Memory B cell (primary cell): ENCODE results near the gene BLVRB.
"Not testable (repeated sequence)": the region's sequence is repeated elsewhere in the genome, so short reads cannot be mapped to it uniquely, and the experiment has no call there.

Experiments used
- ATAC-seq: fragments of 150-1000 bp; cut with Tn5 transposase; 2 replicates; pipeline ENCODE4 v1.10.0; 2021; ENCODE audit warnings: low read depth, mild to moderate bottlenecking, moderate library complexity
- DNase-seq, 2 donors: peaks; one replicate each; pipeline ENCODE4 v3.0.0; 2022; ENCODE audit warnings: low spot score in 2 of 2
- H3K27ac Mint-ChIP-seq: one replicate; pipeline ENCODE4 v1.8.0; 2022; ENCODE audit warnings: mild to moderate bottlenecking, moderate library complexity, mixed read lengths
- H3K27me3 Mint-ChIP-seq: one replicate; pipeline ENCODE4 v1.8.0; 2022; ENCODE audit warnings: mixed read lengths
- H3K36me3 Mint-ChIP-seq: one replicate; pipeline ENCODE4 v1.8.0; 2022; ENCODE audit warnings: mild to moderate bottlenecking, mixed read lengths
- H3K4me1 Mint-ChIP-seq: one replicate; pipeline ENCODE4 v1.8.0; 2022; ENCODE audit warnings: mixed read lengths
- H3K4me3 Mint-ChIP-seq: one replicate; pipeline ENCODE4 v1.8.0; 2022; ENCODE audit warnings: mild to moderate bottlenecking, moderate library complexity, mixed read lengths
- H3K9me3 Mint-ChIP-seq: one replicate; pipeline ENCODE4 v1.8.0; 2022; ENCODE audit warnings: mixed read lengths

BLVRB gene

DNA sequence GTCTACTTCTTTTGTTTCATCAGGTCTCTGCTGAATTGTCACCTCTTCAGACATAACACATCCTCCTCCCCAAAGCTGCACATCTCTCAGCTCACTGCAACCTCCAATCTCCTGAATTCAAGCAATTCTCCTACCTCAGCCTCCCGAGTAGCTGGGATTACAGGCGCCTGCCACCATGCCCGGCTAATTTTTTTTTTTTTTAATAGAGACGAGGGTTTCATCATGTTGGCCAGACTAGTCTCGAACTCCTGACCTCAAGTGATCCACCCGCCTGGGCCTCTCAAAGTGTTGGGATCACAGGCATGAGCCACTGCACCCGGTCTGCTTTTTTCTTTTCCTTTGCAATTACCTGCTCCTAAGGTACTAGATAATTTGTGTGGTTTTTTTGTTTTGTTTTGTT, 32.8 kb downstream of the BLVRB start:
- Mint-ChIP-seq H3K4me3 (peak overlapping the region; percentile 90), H3K4me1 (peaks cover 16% of the 10 kb centered on the region)
- H3K9me3 Mint-ChIP-seq, ATAC-seq, DNase-seq, H3K36me3 Mint-ChIP-seq, H3K27ac Mint-ChIP-seq, H3K27me3 Mint-ChIP-seq: not testable (repeated sequence)

DNA sequence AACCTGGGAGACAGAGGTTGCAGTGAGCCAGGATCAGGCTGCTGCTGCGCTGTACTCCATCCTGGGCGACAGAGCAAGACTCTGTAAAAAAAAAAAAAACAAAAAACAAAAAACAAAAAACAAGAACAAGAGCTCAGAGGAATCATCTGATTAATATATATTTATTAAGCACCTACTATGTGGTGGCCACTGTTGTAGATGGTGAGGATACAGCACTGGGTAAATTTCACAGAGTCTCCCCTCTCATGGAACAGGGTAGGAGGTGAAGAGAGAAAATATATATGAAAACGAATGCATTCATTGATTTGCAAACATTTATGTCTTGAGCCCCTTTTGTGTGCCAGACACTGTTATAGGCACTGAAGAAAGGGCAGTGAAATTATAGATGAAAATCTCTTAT, 33.8 kb downstream of the BLVRB start:
- no peaks in the 10 kb centered on the region for H3K27me3 Mint-ChIP-seq
- no peak for DNase-seq
- peaks cover 2% of the 10 kb centered on the region for H3K9me3 Mint-ChIP-seq
- H3K4me3 Mint-ChIP-seq: no peak overlapping the region
- ATAC-seq: no peak
- no peaks in the 10 kb centered on the region for H3K36me3 Mint-ChIP-seq
- H3K27ac Mint-ChIP-seq: no peak overlapping the region
- H3K4me1 Mint-ChIP-seq: peaks cover 16% of the 10 kb centered on the region

DNA sequence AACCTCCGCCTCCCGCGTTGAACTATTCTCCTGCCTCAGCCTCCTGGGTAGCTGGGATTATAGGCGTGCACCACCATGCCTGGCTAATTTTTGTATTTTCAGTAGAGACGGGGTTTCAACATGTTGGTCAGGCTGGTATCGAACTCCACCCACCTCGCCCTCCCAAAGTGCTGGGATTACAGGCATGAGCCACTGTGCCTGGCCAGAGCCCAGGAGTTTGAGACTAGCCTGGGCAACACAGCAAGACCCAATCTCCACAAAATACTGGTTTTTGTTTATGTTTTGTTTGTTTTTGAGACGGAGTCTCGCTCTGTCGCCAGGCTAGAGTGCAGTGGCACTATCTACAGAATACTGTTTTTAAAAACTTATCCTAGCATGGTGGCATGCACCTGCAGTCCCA, 35.3 kb downstream of the BLVRB start:
- H3K36me3 Mint-ChIP-seq, ATAC-seq, H3K4me3 Mint-ChIP-seq, H3K9me3 Mint-ChIP-seq, H3K27ac Mint-ChIP-seq, DNase-seq, H3K27me3 Mint-ChIP-seq: not testable (repeated sequence)
- peaks cover 12% of the 10 kb centered on the region for H3K4me1 Mint-ChIP-seq

DNA sequence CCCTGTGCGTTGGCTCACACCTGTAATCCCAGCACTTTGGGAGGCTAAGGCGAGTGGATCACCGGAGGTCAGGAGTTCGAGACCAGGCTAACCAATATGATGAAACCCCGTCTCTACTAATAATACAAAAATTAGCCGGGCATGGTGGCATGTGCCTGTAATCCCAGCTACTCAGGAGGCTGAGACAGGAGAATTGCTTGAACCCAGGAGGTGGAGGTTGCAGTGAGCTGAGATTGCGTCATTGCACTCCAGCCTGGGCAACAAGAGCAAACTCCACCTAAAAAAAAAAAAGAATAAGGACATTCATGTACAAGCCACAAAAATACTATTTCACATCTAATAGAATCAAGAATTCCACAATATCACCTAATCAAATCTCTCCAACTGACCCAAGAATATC, 37.3 kb downstream of the BLVRB start:
- not testable (repeated sequence) for H3K36me3 Mint-ChIP-seq, DNase-seq, H3K27me3 Mint-ChIP-seq, H3K27ac Mint-ChIP-seq, H3K4me3 Mint-ChIP-seq, ATAC-seq, H3K9me3 Mint-ChIP-seq
- H3K4me1 Mint-ChIP-seq: peaks cover 12% of the 10 kb centered on the region

DNA sequence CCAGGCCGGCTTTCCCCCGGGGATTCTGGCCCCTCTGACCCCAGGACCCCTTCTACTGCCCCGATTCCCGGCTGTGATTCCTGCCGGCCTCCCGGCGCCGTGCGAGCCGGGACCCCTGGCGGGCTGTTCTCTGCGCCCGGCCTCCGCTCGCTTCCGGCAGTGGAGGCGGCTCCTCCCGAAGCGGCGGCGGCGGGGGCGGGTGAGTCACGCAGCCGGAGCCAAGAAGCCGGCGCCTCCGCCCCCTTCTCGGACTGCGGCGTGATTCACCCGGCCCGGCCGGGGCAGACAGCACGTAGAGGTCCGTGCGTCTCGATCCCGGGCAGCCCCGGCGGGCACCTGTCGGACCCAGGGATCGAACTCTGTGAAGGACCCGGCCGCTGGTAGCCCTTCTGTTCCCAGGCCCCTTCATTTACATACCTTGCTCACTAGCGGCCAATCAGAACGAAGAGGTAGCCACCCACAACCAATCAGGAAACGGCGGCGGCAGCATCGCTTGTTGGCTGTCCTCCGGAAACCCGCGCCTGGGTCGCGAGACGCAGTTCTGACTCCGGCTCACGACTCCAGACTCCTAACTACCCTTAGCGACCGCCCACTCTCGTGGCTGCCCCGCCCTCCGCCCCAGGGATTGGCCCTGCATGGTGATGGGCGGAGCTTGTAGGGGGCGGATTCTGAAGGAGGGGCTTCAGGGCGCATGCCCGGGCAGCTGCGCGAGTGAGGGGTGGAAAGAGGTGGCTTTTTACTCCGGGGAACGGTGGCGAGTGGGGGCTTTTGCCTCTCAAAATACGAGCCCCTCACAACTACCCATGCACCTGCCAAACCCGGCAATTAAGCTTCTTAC, 39.9 kb downstream of the BLVRB start, which contains the start of gene SERTAD1:
Gene SERTAD1, minus strand, starts transcription at position 543 of the 838 bp plus-strand sequence. CDS start 2,446 bp downstream, outside the sequence.
- Mint-ChIP-seq H3K27me3 (no peaks in the 10 kb centered on the region), H3K4me3 (peak within 1 kb of the TSS; percentile 86), H3K27ac (peak within 1 kb of the TSS; percentile 86), H3K36me3 (no peaks in the 10 kb centered on the region), H3K4me1 (peaks cover 11% of the 10 kb centered on the region), H3K9me3 (no peaks in the 10 kb centered on the region)
- DNase-seq (peak; percentile 99 to 100), ATAC-seq (peak; percentile 88)

DNA sequence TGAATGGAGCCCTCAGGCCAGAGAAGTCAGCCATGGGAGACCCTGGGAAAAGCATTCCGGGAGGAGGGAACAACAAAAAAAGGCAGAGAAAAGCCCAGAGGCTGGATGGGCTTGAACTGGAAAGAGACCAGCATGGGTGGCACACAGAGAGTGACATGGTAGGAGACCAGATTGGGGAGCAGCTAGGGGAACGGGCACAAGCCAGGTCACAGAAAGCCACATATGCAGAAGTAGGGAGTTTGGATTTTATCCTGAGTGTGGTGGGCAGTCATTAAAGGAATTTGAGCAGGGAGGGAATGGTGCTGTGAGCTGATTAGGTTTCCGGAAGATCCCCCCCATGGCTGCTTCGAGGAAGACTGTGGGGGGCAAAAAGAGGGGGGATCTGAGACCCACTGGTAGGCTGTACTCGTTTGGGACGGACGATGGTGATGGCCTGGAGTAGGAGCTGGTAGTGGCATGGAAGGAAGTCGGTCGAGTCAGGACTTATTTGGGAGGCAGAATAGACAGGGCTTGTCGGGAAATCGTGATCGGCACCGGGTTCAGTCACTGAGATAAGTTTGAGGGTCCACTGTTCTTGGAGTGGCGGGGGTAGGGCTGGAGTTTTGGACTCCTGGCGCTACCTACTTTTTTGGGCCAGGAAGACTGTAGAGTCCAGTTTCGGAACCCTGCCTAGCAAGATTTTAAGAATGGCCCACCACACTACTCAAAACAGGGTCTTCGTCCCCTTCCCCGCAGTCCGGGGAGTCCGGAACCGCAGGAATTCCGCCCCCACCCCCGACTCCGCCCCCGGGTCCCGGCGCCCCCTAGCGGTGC, 40.7 kb downstream of the BLVRB start:
- H3K9me3 Mint-ChIP-seq: no peaks in the 10 kb centered on the region
- H3K4me3 Mint-ChIP-seq: peak overlapping the region; percentile 86
- H3K27me3 Mint-ChIP-seq: no peaks in the 10 kb centered on the region
- peak overlapping the region; percentile 86 for H3K27ac Mint-ChIP-seq
- ATAC-seq (no peak), DNase-seq (no peak)
- H3K4me1 Mint-ChIP-seq: peaks cover 11% of the 10 kb centered on the region
- no peaks in the 10 kb centered on the region for H3K36me3 Mint-ChIP-seq

DNA sequence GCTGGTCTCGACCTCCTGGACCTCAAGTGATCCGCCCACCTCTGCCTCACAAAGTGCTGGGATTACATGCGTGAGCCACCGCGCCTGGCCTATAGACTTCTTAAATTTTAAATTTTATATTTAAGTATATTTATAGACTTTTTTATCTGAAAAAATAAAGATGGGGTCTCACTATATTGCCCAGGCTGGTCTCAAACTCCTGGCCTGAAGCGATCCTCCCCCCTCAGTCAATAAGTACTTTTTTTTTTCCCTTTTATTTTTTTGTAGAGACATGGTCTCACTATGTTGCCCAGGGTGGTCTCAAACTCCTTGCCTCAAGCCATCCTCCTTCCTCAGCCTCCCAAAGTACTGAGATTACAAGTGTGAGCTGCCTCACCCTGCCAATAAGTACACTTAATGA, 41.6 kb downstream of the BLVRB start:
- no peaks in the 10 kb centered on the region for H3K9me3 Mint-ChIP-seq
- DNase-seq (no peak), ATAC-seq (no peak)
- H3K27ac Mint-ChIP-seq: peak overlapping the region; percentile 86
- H3K4me1 Mint-ChIP-seq: peaks cover 16% of the 10 kb centered on the region
- H3K4me3 Mint-ChIP-seq: no peak overlapping the region
- H3K36me3 Mint-ChIP-seq: no peaks in the 10 kb centered on the region
- no peaks in the 10 kb centered on the region for H3K27me3 Mint-ChIP-seq

GRCh38 chr19:40422748-40423566, 42.6 kb downstream of the BLVRB start:
- no peaks in the 10 kb centered on the region for H3K27me3 Mint-ChIP-seq
- H3K36me3 Mint-ChIP-seq: no peaks in the 10 kb centered on the region
- DNase-seq (no peak), ATAC-seq (no peak)
- H3K4me3 Mint-ChIP-seq: no peak overlapping the region
- H3K4me1 Mint-ChIP-seq: peaks cover 21% of the 10 kb centered on the region
- no peak overlapping the region for H3K27ac Mint-ChIP-seq
- no peaks in the 10 kb centered on the region for H3K9me3 Mint-ChIP-seq

DNA sequence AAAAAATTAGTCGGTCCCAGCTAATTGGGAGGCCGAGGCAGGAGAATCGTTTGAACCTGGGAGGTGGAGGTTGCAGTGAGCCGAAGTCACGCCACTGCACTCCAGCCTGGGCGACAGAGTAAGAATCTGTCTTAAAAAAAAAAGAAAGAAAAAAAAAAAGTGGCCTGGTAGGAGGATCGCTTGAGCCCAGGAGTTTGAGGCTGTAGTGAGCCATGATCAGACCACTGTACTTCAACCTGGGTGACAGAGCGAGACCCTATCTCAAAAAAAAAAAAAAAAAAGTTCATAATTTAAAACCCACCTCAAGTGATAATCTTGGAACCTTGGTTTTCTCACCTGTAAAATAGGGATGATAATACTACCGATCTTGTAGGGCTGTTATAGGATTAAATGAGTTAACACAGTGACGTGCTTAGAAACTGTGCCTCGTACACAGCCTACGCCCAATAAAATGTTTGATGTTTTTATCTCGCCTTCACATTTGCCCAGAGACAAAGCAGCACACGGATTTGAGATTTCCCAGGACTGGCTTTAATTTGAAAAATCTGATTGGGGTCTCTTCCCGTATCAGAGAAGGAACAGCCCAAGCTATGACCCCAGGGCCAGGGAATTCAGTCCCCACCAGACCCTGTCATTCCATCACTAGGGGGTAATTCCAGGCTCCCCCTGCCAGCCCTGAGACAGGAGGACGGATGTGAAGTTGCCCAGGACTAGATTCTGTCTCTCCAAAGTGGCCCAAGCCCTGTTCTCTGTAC, 43.4 kb downstream of the BLVRB start:
- DNase-seq (no peak), ATAC-seq (no peak)
- peak overlapping the region; percentile 78 for H3K27ac Mint-ChIP-seq
- no peak overlapping the region for H3K4me3 Mint-ChIP-seq
- no peaks in the 10 kb centered on the region for H3K36me3 Mint-ChIP-seq
- peaks cover 27% of the 10 kb centered on the region for H3K4me1 Mint-ChIP-seq
- no peaks in the 10 kb centered on the region for H3K27me3 Mint-ChIP-seq
- no peaks in the 10 kb centered on the region for H3K9me3 Mint-ChIP-seq

DNA sequence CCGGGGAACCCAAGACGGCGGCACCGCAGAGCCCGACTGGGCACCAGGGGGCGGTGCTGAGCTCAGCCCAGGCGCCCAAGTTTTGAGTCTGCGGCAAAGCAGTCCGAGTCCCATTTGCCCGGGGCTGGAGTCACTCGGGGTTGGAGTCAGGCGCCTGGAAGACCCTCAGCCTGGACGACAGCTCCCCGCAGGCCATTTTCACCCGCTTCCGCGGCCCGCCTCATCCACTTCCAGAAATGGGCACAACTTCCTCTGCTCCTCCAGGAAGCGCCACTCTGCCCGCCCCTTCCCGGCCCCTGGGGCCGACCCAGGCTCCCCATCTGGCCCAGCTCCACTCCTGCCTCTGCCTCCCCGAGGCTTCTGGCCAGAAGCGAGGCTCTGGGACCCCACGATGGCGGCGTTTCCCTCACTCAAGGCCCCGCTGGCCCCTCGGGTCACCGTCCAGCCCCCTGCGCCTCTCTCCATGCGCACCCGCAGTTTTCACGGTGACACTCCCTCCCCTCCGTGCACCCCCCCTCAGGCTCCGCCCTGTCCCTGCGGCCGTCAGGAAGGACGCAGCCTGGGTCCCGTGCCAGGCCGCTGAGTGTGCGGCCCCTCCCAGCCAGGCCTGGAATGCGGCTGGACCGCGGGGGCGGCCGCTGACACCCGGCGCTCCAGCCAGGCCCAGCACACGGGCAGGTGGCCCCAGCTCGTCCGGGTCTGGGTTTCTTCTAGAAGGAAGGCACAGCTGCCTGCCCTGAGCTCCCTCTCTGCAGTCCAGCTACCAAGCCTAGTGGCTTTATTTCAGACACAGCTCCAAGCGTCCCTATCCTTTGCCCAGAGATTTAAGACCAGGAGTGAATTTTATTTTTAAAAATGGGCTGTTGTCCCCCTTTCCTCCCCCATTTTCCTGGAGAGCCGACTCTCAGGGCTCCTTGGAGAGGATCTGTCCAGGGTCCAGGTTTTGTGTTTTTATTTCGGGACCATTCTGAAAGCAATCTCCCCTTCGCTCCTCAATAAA, 44.5 kb downstream of the BLVRB start:
- peaks cover 32% of the 10 kb centered on the region for H3K4me1 Mint-ChIP-seq
- DNase-seq (peak; percentile 81 to 88), ATAC-seq (peak; percentile 62)
- H3K27ac Mint-ChIP-seq: peak overlapping the region; percentile 78
- H3K27me3 Mint-ChIP-seq: no peaks in the 10 kb centered on the region
- H3K4me3 Mint-ChIP-seq: peak overlapping the region; percentile 85
- no peaks in the 10 kb centered on the region for H3K9me3 Mint-ChIP-seq
- no peaks in the 10 kb centered on the region for H3K36me3 Mint-ChIP-seq

- DNase-seq (no peak), ATAC-seq (no peak)
- peak overlapping the region; percentile 85 for H3K4me3 Mint-ChIP-seq
- H3K27me3 Mint-ChIP-seq: no peaks in the 10 kb centered on the region
- H3K36me3 Mint-ChIP-seq: no peaks in the 10 kb centered on the region
- H3K27ac Mint-ChIP-seq: peak overlapping the region; percentile 78
- no peaks in the 10 kb centered on the region for H3K9me3 Mint-ChIP-seq
- H3K4me1 Mint-ChIP-seq: peaks cover 29% of the 10 kb centered on the region
These were observed 45.1 kb downstream of the BLVRB start for GRCh38 chr19:40420451-40420765.

DNA sequence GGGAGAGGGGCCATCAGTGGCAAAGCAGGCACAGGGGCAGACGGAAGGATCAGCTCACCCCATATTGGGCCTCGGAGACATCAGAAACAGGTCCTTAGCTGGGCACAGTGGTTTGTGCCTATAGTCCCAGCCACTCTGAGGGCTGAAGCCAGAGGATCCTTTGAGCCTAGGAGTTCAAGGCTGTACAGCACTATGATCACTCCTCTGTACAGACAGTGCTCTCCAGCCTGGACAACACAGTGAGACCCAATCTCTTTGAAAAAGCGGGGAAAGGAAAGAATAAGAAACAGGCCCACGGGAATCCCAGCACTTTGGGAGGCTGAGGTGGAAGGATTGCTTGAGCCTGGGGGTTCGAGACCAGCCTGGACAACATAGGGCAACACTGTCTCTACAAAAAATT, 45.8 kb downstream of the BLVRB start:
- ATAC-seq: no peak
- H3K27ac Mint-ChIP-seq: no peak overlapping the region
- H3K36me3 Mint-ChIP-seq: no peaks in the 10 kb centered on the region
- H3K9me3 Mint-ChIP-seq: no peaks in the 10 kb centered on the region
- peak overlapping the region; percentile 71 for H3K4me3 Mint-ChIP-seq
- H3K4me1 Mint-ChIP-seq: peaks cover 27% of the 10 kb centered on the region
- H3K27me3 Mint-ChIP-seq: no peaks in the 10 kb centered on the region
- DNase-seq: no peak
